Measurements from ENCODE around the gene CSNK1G1.

The CSNK1G1 gene

GRCh38 chr15:64131547-64131946, 224.4 kb downstream of the CSNK1G1 start:
- DNase-seq (ENCODE audit: low read depth): no peak
- no peak for TF ChIP-seq CTCF (conservative IDR thresholded peaks at IDR 0.05; ENCODE audit: control insufficient read depth, insufficient read depth, low read depth, low read length)
- no peak overlapping the region for H3K4me3 ChIP-seq (ENCODE audit: control insufficient read depth, low read depth, low read length)

- H3K4me3 ChIP-seq (ENCODE audit: control insufficient read depth, low read depth, low read length): no peak overlapping the region
- no peak for DNase-seq (ENCODE audit: low read depth)
- no peak for TF ChIP-seq CTCF (conservative IDR thresholded peaks at IDR 0.05; ENCODE audit: control insufficient read depth, insufficient read depth, low read depth, low read length)
Measured at GRCh38 chr15:64130159-64130558, 225.8 kb downstream of the CSNK1G1 start.

- no peak overlapping the region for H3K4me3 ChIP-seq (ENCODE audit: control insufficient read depth, low read depth, low read length)
- no peak for DNase-seq (ENCODE audit: low read depth)
- no peak for TF ChIP-seq CTCF (conservative IDR thresholded peaks at IDR 0.05; ENCODE audit: control insufficient read depth, insufficient read depth, low read depth, low read length)
Measured at GRCh38 chr15:64127521-64128270, 228.3 kb downstream of the CSNK1G1 start.

GRCh38 chr15:64125978-64126377, 230.0 kb downstream of the CSNK1G1 start:
- no peak for TF ChIP-seq CTCF (conservative IDR thresholded peaks at IDR 0.05; ENCODE audit: control insufficient read depth, insufficient read depth, low read depth, low read length)
- no peak overlapping the region for H3K4me3 ChIP-seq (ENCODE audit: control insufficient read depth, low read depth, low read length)
- DNase-seq (ENCODE audit: low read depth): no peak

- DNase-seq (ENCODE audit: low read depth): no peak
- no peak overlapping the region for H3K4me3 ChIP-seq (ENCODE audit: control insufficient read depth, low read depth, low read length)
- no peak for TF ChIP-seq CTCF (conservative IDR thresholded peaks at IDR 0.05; ENCODE audit: control insufficient read depth, insufficient read depth, low read depth, low read length)
Measured at GRCh38 chr15:64122936-64123351, 233.0 kb downstream of the CSNK1G1 start.

GRCh38 chr15:64122444-64122843, 233.5 kb downstream of the CSNK1G1 start:
- no peak for DNase-seq (ENCODE audit: low read depth)
- no peak for TF ChIP-seq CTCF (conservative IDR thresholded peaks at IDR 0.05; ENCODE audit: control insufficient read depth, insufficient read depth, low read depth, low read length)
- H3K4me3 ChIP-seq (ENCODE audit: control insufficient read depth, low read depth, low read length): no peak overlapping the region
